Thoracic aorta (tissue), 2 donors: ENCODE results near the gene EPOP. TPM values are rescaled to one million over a fixed set of nuclear protein-coding genes. Genes with fewer than 3 reads are reported as not detected.
"Not testable (repeated sequence)": the region's sequence is repeated elsewhere in the genome, so short reads cannot be mapped to it uniquely, and the experiment has no call there.

ENCODE experiments used
- ATAC-seq: fragments of 150-250 bp; one replicate; pipeline ENCODE4 v1.8.0; 2017; ENCODE audit warnings: low read depth; ENCODE audit not compliant: insufficient number of reproducible peaks, low FRiP score
- DNase-seq: peaks from one replicate; pipeline ENCODE4 v3.0.0-alpha.2; 2020; ENCODE audit warnings: low spot score
- H3K27ac ChIP-seq, 2 donors: fragments of 200-600 bp; sonication (generic); 1 replicate in 1 of 2; 2 replicates in 1 of 2; pipeline ENCODE4 v1.5.1; 2016; ENCODE audit warnings: mild to moderate bottlenecking in 2 of 2, moderate library complexity in 2 of 2
- H3K27me3 ChIP-seq: fragments of 200-600 bp; sonication (generic); replicated peaks from 2 replicates; pipeline ENCODE4 v1.6.0; 2016; ENCODE audit warnings: mild to moderate bottlenecking; ENCODE audit not compliant: insufficient read depth
- H3K36me3 ChIP-seq: fragments of 200-600 bp; sonication (generic); one replicate; pipeline ENCODE4 v1.5.1; 2016
- H3K4me1 ChIP-seq, 2 donors: fragments of 200-600 bp; sonication (generic); 1 replicate in 1 of 2; 2 replicates in 1 of 2; pipeline versions ENCODE4 v1.5.1 to v1.6.0; 2016; ENCODE audit warnings: low read depth in 2 of 2, mild to moderate bottlenecking in 1 of 2; ENCODE audit not compliant: control insufficient read depth in 1 of 2
- H3K4me3 ChIP-seq: fragments of 200-600 bp; sonication (generic); 2 replicates; pipeline ENCODE4 v1.5.1; 2016; ENCODE audit warnings: mild to moderate bottlenecking
- H3K9me3 ChIP-seq: fragments of 200-600 bp; sonication (generic); 2 replicates; pipeline ENCODE4 v1.5.1; 2016
- total RNA-seq, 2 donors: library from RNA; depleted of rRNA; stranded (reverse); fragments of >200 nt; gene quantifications; one replicate each; pipeline versions ENCODE4 v1.1.0 to v1.2.3, GENCODE V29; 2016
- TF ChIP-seq, protein P1 (sequence below): fragments of 200-600 bp; sonication (generic); IDR thresholded peaks from one replicate; pipeline ENCODE4 v1.5.1; 2019; ENCODE audit warnings: antibody characterized with exemption

The EPOP gene
- total RNA-seq, 2 donors from 2014 or later = 0.54 to 3.3 TPM

DNA sequence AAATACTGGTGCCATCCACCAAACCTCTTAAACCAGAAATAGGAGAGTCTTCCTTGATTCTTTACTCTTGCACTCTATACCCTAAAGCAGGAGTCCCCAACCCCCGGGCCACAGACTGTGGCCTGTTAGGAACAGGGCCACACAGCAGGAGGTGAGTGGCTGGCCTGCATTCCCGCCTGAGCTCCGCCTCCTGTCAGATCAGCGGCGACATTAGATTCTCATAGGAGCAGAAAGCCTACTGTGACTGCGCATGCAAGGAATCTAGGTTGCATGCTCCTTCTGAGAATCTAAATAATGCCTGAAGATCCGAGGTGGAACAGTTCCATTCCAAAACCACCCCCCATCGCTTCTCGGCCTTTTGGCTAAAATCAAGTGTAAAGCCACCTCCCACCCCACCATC lies 38.7 kb downstream of the EPOP start:
- H3K4me1 ChIP-seq = no peaks in the 10 kb centered on the region
- no peaks in the 10 kb centered on the region for H3K9me3 ChIP-seq
- no peaks in the 10 kb centered on the region for H3K27me3 ChIP-seq
- no peak for DNase-seq
- TF ChIP-seq, protein P1, sequence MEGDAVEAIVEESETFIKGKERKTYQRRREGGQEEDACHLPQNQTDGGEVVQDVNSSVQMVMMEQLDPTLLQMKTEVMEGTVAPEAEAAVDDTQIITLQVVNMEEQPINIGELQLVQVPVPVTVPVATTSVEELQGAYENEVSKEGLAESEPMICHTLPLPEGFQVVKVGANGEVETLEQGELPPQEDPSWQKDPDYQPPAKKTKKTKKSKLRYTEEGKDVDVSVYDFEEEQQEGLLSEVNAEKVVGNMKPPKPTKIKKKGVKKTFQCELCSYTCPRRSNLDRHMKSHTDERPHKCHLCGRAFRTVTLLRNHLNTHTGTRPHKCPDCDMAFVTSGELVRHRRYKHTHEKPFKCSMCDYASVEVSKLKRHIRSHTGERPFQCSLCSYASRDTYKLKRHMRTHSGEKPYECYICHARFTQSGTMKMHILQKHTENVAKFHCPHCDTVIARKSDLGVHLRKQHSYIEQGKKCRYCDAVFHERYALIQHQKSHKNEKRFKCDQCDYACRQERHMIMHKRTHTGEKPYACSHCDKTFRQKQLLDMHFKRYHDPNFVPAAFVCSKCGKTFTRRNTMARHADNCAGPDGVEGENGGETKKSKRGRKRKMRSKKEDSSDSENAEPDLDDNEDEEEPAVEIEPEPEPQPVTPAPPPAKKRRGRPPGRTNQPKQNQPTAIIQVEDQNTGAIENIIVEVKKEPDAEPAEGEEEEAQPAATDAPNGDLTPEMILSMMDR = no peak
- H3K4me3 ChIP-seq = no peak overlapping the region
- no peak overlapping the region for H3K27ac ChIP-seq
- H3K36me3 ChIP-seq = no peaks in the 10 kb centered on the region
- no peak for ATAC-seq

DNA sequence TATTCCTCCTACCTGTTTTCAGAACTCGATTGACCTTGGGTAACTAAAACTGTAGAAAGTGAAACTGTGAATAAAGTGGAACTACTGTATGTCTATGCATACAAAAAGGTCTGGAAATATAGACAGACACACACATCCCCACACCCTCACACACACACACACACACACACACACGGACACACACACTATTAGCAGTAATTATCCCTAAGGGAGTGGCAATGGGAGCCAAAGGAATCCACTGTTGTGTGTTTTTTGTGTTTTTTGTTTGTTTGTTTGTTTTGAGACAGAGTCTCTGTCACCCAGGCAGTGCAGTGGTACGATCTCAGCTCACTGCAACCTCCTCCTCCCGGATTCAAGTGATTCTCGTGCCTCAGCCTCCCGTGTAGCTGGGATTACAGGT lies 42.4 kb downstream of the EPOP start:
- DNase-seq (no peak), ATAC-seq (no peak)
- H3K27me3 ChIP-seq = no peaks in the 10 kb centered on the region
- no peaks in the 10 kb centered on the region for H3K4me1 ChIP-seq
- H3K27ac ChIP-seq = no peak overlapping the region
- H3K4me3 ChIP-seq = no peak overlapping the region
- no peaks in the 10 kb centered on the region for H3K36me3 ChIP-seq
- H3K9me3 ChIP-seq = no peaks in the 10 kb centered on the region
- TF ChIP-seq, protein P1 = no peak

DNA sequence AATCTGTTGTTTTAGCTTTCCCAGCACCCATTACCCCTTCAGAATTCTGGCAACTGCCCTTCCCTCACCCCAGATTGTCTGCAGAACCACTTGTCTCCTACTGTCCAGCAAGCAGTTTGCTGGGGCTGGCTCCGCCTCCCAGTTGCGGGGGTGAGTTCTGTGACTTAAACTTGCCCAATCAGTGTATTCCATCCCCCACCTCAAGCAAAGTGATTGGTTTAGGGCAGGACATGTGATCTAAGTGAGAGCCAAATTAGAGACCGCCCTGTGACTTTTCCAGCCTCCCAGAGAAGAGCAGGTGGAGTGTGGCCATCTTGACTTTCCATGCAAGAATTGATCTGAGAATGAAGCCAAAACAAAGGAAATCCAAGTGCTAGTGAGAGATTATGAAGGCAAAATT lies 46.3 kb downstream of the EPOP start:
- H3K4me1 ChIP-seq = no peaks in the 10 kb centered on the region
- H3K27me3 ChIP-seq = no peaks in the 10 kb centered on the region
- DNase-seq = no peak
- no peaks in the 10 kb centered on the region for H3K36me3 ChIP-seq
- ATAC-seq = no peak
- no peak overlapping the region for H3K4me3 ChIP-seq
- TF ChIP-seq, protein P1 = no peak
- no peaks in the 10 kb centered on the region for H3K9me3 ChIP-seq
- H3K27ac ChIP-seq = no peak overlapping the region

DNA sequence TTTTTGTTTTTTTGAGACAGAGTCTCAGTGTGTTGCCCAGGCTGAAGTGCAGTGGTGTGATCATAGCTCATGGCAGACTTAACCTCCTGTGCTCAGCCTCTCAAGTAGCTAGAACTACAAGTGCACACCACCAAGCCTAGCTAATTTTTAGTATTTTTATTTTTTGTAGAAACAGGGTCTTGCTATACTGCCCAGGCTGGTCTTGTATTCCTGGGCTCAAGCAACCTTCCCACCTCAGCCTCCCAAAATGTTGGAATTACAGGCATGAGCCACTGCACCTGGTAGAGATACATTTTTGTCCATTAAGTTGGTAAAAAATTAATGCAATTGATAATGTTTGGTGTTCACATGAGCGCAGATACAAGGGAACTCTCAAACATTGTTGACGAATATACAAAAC lies 46.8 kb downstream of the EPOP start:
- DNase-seq = no peak
- Histone ChIP-seq H3K4me1 (no peaks in the 10 kb centered on the region), H3K36me3 (no peaks in the 10 kb centered on the region), H3K4me3 (no peak overlapping the region), H3K27ac (no peak overlapping the region), H3K27me3 (no peaks in the 10 kb centered on the region), H3K9me3 (no peaks in the 10 kb centered on the region)
- TF ChIP-seq, protein P1 = no peak
- no peak for ATAC-seq

DNA sequence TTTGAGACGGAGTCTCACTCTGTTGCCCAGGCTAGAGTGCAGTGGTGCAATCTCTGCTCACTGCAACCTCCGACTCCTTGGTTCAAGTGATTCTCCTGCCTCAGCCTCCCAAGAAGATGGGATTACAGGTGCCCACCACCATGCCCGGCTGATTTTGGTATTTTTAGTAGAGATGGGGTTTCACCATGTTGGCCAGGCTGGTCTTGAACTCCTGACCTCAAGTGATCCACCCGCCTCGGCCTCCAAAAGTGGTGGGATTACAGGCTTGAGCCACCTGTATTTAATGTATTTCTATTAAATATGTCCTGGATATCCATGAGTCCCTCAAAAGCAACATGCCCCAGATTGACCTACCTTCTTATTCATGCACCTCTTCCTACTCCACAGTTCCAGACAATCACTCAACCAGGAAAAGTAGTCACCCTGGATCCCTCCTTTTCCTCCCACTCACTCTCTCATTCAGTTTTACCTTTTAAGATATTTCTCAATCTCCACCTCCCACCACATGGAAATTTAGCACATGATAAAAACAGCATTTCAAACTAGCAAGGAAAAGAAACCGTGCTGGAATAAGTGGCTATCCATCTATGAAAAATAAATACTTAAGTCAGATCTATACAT lies 48.0 kb downstream of the EPOP start:
- not testable (repeated sequence) for DNase-seq, H3K36me3 ChIP-seq, ATAC-seq, H3K4me3 ChIP-seq, H3K27me3 ChIP-seq, H3K9me3 ChIP-seq, H3K27ac ChIP-seq, H3K4me1 ChIP-seq

DNA sequence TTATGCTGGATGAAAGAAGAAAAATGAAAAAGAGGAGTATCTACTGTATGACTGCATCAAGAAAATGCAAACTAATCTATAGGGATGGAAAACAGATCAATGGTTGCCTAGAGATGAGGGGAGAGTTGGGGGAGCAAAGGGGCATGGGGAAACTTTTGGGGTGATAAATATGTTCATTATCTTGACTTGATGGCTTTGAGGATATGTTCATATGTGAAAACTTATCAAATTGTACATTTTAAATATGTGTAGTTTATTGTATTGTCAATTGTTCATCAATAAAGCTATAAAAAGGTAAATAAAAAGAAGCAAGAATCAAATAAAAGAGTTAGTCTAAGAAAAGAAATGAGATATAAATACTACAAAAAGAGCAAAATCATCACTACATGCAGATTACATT lies 49.3 kb downstream of the EPOP start:
- H3K4me3 ChIP-seq = no peak overlapping the region
- ATAC-seq = no peak
- no peaks in the 10 kb centered on the region for H3K27me3 ChIP-seq
- no peak for DNase-seq
- H3K4me1 ChIP-seq = no peaks in the 10 kb centered on the region
- no peaks in the 10 kb centered on the region for H3K9me3 ChIP-seq
- no peak overlapping the region for H3K27ac ChIP-seq
- TF ChIP-seq, protein P1 = no peak
- no peaks in the 10 kb centered on the region for H3K36me3 ChIP-seq

DNA sequence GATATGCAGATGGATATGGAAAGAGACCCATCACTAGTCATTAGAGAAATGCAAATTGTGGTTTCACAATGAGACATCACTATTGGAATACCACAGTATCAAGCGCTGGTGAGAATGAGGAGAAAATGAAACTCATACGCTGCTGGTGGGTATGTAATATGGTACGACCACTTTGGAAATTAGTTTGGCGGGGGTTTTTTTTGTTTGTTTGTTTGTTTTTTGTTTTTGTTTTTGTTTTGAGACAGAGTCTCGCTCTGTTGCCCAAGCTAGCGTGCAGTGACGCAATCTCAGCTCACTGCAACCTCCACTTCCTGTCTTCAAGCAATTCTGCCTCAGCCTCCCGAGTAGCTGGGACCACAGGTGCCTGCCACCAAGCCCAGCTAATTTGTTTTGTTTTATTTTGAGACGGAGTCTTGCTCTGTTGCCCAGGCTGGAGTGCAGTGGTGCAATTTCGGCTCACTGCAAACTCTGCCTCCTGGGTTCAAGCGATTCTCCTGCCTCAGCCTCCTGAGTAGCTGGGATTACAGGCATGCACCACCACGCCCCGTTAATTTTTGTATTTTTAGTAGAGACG lies 49.9 kb downstream of the EPOP start:
- H3K4me1 ChIP-seq, H3K27me3 ChIP-seq, DNase-seq, H3K9me3 ChIP-seq, H3K4me3 ChIP-seq, ATAC-seq, H3K36me3 ChIP-seq, H3K27ac ChIP-seq: not testable (repeated sequence)
